GM19463 (cell line): ENCODE measurements around the gene MORC3.
"Not testable (repeated sequence)": the region's sequence is repeated elsewhere in the genome, so short reads cannot be mapped to it uniquely, and the experiment has no call there.

Source experiments
- ATAC-seq: cut with Tn5 transposase; IDR thresholded peaks from one replicate; pipeline ENCODE4 v1.9.1; 2021; ENCODE audit warnings: mild to moderate bottlenecking, moderate library complexity; ENCODE audit not compliant: unreplicated experiment

MORC3 gene, protein sequence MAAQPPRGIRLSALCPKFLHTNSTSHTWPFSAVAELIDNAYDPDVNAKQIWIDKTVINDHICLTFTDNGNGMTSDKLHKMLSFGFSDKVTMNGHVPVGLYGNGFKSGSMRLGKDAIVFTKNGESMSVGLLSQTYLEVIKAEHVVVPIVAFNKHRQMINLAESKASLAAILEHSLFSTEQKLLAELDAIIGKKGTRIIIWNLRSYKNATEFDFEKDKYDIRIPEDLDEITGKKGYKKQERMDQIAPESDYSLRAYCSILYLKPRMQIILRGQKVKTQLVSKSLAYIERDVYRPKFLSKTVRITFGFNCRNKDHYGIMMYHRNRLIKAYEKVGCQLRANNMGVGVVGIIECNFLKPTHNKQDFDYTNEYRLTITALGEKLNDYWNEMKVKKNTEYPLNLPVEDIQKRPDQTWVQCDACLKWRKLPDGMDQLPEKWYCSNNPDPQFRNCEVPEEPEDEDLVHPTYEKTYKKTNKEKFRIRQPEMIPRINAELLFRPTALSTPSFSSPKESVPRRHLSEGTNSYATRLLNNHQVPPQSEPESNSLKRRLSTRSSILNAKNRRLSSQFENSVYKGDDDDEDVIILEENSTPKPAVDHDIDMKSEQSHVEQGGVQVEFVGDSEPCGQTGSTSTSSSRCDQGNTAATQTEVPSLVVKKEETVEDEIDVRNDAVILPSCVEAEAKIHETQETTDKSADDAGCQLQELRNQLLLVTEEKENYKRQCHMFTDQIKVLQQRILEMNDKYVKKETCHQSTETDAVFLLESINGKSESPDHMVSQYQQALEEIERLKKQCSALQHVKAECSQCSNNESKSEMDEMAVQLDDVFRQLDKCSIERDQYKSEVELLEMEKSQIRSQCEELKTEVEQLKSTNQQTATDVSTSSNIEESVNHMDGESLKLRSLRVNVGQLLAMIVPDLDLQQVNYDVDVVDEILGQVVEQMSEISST

GRCh38 chr21:36319767-36320420, at the start of gene MORC3:
TSS of gene MORC3 (plus strand) at chr21:36320197. CDS start at chr21:36320265, 68 bp downstream.
- peak; percentile 87 for ATAC-seq

DNA sequence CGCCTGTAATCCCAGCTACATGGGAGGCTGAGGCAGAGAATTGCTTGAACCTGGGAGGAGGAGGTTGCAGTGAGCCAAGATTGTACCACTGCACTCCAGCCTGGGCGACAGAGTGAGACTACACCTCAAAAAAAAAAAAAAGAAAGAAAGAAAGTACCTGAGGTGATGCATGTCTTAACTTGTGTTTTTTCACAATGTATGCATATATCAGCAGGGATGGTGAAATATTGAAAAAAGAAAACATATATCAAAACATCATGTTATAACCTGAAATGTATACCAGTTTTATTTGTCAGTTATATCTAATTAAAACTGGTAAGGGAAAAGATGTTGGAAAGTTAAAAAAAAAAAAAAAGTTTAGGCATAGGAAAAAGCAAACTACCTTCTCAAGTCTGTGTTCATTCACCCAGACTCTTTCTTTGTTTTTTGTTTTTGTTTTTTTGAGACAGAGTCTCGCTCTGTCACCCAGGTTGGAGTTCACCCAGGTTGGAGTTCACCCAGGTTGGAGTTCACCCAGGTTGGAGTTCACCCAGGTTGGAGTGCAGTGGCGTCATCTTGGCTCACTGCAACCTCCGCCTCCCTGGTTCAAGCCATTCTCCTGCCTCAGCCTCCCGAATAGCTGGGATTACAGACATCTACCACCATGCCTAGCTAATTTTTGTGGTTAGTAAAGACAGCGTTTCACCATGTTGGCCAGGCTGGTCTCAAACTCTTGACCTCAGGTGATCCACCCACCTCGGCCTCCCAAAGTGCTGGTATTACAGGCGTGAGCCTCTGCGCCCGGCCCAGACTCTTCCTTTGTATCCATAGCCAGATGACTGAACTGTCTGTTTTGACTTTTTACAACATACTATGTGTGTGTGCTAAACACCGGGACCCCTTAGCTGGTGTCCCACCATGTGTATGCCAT, 49.0 kb upstream of the MORC3 start:
- ATAC-seq: not testable (repeated sequence)

DNA sequence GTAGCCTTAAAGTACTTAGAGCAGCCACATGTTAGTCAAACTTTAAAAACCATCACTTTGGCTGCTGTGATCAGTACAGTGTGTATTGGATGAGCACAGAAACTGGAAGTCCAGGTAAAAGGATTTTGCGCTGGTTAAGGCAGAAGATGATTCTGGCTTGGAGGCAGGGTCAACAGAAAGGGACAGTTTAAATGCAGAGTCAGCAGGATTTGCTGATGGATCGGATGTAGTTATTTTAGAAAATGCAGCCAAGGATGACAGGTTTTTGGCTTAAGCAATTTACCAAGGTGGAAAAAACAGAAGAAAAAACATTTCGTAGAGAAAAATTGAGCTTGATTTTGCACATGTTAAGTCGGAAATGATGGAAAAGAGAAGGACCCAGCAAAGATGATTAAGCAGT, 45.9 kb upstream of the MORC3 start:
- ATAC-seq: no peak

DNA sequence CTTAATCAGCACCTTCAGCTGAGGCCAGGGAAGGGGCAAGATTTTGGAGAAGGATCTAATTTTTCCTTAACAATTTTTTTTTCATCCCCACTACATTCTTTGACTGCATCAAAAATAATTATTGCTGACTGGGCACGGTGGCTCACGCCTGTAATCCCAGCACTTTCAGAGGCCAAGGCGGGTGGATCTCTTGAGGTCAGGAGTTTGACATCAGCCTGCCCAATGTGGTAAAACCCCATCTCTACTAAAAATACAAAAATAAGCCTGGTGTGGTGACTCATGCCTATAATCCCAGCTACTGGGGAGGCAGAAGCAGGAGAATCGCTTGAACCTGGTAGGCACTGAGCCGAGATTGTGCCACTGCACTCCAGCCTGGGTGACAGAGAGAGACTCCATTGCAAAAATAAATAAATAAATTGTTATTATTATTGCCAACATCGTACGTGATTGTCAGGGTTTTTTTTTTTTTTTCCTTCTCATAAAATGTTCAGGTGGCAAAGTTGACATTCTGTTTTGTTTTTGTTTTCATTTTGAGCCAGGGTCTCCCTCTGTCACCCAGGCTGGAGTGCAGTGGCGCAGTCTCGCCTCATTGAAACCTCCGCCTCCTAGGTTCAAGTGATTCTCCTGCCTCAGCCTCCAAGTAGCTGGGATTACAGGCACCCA, 37.3 kb upstream of the MORC3 start:
- no peak for ATAC-seq

GRCh38 chr21:36283231-36283622, 36.8 kb upstream of the MORC3 start:
- ATAC-seq: not testable (repeated sequence)

DNA sequence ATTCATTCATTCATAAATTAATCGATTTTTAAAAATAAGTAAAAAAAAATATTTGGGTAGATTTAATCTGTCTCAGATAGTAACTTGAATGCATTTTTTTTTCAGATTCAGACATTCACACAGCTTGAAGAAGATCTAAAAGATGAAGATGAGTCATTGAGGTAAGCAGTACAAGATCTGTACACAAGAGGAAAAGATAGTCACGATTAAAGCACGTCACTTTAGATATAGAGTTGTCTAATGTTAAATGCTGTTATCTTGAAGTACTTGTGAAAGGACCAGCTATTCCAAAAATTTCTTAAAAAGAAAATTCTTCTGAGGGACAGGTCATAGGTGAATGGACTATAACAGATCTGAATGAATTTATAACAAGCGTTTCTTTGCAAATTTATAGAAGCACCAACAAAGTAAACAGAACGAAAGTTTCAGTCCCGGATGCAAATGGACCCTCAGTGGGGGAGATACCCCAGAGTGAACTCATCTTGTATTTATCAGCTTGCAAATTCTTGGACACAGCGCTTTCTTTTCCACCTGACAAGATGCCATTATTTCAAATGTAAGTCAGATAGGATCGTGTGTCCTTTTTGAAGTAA, 31.2 kb upstream of the MORC3 start:
- peak; percentile 14 for ATAC-seq

- no peak for ATAC-seq
Measured at GRCh38 chr21:36291509-36291908, 28.5 kb upstream of the MORC3 start.

DNA sequence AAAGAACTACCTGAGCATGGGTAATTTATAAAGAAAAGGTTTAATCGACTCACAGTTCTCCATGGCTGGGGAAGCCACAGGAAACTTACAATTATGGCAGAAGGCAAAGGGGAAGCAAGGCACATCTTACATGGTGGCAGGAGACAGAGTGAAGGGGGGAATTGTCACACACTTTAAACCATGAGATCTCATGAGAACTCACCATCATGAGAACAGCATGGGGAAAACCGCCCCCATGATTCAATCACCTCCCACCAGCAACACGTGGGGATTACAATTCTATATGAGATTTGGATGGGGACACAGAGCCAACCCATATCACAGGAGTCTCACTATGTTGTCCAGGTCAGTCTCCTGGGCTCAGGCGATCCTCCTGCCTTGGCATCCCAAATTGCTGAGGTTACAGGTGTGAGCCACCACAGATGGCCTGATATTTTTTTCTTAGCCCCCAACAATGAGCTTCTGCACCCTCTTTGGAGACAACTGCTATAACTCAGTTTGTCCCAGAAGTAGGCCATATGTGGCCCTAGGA, 22.5 kb upstream of the MORC3 start:
- ATAC-seq: no peak

DNA sequence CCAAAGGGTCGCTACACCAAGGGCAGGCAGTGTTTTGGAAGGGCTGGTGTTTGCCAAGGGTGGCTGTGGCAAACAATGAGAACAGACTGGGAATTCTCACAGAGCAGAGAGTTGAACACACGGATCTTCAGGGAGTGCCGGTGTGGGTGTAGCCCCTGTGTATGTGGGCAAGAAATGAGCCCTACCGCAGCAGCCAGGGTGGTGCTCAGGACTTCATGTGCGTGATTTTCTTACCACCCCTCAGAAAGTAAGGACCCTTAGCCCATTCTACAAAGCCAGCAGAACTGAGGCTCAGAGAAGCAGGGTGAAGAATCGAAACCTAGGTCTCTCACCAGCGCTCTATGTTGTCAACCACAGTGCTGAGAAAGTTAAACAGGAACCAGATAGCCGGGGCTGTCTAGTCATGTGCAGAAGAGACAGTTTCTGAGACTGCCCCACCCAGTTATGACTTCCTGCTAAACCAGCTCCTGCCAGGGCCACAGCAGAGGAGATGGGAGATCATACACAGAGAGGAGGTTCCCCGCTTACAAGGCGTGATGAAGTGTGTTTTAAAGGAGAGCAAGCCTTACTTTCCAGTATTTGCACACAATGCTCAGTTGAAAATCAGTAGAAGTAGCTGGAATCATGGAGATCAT, 21.9 kb upstream of the MORC3 start:
- ATAC-seq: peak; percentile 99

DNA sequence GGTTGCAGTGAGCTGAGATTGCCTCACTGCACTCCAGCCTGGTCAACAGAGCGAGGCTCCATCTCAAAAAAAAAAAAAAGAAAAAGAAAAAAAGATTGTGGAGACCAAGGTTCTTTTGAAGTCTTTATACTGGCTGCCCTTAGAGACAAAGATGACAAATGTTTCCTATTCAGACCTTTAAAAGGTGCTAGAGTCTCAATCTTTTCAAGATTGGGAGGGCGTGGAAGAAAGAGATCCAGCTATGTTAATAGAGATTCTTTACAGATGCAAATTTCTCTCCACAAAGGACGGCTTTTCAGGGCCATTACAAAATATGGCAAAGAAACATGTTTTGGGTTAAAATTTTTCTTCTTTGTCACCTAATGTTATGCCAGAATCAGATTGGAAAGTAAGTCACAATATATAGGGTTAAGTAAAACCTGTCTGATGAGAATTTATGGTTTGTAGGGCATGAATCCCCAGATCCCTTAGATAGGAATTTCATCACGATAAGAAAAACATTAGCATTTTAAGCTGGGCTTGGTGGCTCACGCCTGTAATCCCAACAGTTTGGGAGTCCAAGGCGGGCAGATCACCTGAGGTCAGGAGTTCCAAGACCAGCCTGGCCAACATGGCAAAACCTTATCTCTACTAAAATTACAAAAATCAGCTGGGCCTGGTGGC, 13.0 kb upstream of the MORC3 start:
- no peak for ATAC-seq

GRCh38 chr21:36310016-36310415, 10.0 kb upstream of the MORC3 start:
- peak; percentile 84 for ATAC-seq

GRCh38 chr21:36313446-36313845, 6.6 kb upstream of the MORC3 start:
- ATAC-seq: not testable (repeated sequence)

GRCh38 chr21:36316045-36316444, 4.0 kb upstream of the MORC3 start:
- ATAC-seq: not testable (repeated sequence)

DNA sequence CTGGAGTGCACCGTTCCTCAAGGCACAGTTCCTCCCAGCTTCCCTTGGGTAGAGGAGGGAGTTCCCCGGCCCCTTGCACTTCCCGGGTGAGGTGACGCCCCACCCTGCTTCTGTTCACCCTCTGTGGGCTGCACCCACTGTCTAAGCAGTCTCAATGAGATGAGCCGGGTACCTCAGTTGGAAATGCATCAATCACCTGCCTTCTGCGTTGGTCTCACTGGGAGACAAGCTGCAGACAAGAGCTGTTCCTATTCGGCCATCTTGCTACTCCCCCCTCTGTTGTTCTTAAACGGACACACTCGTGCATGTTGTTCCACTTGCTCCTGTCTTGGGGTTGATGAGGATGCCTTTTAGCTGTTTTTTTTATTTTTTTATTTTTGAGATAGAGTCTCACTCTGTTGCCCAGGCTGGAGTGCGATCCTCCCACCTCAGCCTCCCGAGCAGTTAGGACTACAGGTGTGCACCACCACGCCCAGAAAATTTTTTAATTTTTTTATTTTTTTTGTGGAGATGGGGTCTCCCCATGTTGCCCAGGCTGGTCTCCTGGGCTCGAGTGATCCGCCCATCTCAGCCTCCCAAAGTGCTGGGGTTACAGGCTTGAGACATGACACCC, 3.0 kb upstream of the MORC3 start:
- no peak for ATAC-seq

GRCh38 chr21:36319406-36319766, 611 bp upstream of the MORC3 start:
- not testable (repeated sequence) for ATAC-seq

DNA sequence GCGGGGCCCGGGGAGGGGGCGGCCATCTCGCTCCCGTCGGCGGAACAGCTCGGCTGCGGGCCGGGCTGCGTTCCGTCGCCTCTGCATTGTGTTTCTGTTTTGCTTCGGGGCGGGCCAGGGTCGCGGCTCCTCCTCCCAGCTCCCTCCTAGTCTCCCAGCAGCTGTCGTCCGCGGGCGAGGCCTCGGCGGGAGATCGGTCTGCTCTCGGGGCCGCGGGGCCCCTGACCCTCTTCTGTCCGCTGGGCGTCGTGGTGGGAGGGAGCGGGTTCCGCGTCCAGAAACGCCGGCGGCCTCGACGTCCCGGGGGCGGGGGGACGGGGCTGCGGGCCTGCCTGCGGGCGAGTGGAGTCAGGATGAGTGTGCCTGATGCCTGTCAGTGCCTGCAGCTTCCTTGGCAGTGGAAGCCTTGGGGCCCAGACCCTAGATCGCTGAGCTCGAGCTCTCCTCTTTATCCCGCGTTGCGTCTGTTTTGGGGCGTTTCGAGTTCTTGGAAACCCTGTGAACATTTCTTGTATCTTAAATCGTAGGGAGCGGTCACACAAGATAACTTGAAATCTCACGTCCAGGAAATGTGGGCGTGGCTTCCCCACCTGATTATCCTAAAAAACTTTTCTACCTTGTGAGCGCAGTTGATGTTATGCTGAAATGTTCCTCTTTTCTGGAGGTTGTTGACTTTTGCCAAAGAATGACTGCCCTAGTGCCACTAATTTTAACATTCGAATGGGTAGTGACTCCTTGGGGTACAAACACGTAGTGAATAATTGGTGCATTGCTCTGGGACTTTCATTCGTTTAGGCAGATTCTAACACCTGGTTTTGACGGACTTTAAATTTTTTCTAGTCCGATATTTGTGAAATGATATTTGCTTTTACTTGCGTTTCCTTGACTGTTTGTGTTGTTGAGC, 676 bp downstream of the MORC3 start:
- peak; percentile 46 for ATAC-seq
